OCI-LY1 (cell line): ENCODE measurements around the gene HUNK.

Experiments
- CTCF ChIP-seq: fragments of 200-600 bp; sonication (generic), shearing (Covaris generic); IDR thresholded peaks from 2 replicates; pipeline ENCODE4 v1.5.1; 2017; ENCODE audit warnings: mild to moderate bottlenecking, antibody characterized with exemption, low read length, moderate library complexity, mixed read lengths
- EZH2 ChIP-seq: fragments of 200-600 bp; sonication (generic), shearing (Covaris generic); IDR thresholded peaks from 2 replicates; pipeline ENCODE4 v1.8.0; 2017; ENCODE audit warnings: borderline replicate concordance, mixed run types, mild to moderate bottlenecking, antibody characterized with exemption, low read length, moderate library complexity, mixed read lengths

GRCh38 chr21:31865429-31865970 is 7.3 kb upstream of the HUNK start:
- TF ChIP-seq CTCF (no peak), EZH2 (no peak)
